Fibroblast of gingiva (primary cell): ENCODE data around the gene CDH13.

Experiments
- DNase-seq: peaks from one replicate; pipeline ENCODE4 v3.0.0-alpha.2; 2011; ENCODE audit warnings: low read depth

CDH13 gene

DNA sequence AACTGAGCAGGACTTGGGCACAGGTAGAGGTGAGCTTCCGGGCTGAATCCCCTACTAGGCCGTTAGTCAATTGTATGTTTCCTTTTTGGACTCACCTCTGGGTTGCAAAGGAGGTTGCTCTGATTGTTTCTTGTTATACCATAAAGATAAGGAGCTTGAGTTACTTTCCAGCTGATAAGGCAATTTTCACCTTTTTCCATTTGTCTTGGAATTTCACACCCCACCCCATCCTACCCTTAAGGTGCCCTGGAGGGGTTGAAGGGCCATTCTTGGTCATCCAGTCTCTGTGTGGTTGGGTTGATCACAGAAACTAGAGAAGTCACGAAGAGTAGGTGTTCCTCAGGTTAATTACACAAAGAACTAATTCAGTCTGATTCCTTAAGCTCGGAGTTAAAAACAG is 162.2 kb downstream of the CDH13 start:
- DNase-seq = no peak

DNA sequence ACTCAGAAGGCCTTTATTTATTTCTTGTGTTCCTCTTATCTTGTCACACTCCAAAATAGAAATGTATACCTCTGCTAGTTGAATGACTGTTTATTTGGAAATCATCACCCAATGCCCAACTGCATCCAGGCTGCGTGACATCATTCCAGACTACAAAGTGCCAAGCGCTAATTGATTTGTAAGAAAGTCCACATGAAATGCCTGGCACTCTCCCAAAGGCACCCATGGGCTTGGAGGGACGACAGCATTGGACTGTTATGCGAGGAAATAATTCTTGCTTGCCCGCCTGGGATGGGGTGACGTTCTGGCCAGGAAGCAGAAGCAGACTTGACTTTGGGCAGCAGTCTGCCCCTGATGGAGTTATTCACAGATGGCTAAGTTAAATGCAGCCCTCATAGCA is 165.9 kb downstream of the CDH13 start:
- DNase-seq = no peak

DNA sequence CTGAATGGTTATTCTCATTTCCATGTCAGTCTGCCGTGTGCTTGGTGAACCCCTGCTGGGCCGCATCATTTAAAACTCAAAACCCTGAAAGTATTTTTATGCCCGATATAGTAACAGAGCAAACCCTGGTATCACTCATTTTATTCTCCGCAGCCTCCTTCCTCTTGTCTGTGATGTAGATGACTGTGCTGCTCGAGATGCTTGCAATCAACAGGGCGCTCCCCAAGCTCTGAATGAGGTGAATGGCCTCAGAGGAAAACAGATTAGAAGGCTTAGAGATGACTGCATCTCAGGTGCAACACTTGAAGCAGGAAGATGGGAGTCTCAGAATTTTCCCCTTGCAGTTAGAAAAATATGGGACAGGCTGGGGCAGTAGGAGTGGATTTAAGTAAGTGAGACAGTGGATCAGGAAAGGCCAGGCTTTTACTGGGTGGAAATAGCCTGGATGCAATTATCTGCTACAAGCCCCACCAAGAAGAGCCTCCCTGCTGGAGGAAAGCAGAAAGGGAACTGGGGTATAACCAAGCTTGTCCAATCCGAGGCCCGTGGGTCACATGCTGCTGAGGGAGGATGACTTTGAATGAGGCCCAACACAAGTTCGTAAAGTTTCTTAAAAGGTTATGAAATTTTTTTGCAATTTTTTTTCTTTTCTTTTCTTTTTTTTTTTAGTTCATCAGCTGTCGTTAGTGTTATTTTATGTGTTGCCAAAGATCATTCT is 166.9 kb downstream of the CDH13 start:
- DNase-seq = no peak

DNA sequence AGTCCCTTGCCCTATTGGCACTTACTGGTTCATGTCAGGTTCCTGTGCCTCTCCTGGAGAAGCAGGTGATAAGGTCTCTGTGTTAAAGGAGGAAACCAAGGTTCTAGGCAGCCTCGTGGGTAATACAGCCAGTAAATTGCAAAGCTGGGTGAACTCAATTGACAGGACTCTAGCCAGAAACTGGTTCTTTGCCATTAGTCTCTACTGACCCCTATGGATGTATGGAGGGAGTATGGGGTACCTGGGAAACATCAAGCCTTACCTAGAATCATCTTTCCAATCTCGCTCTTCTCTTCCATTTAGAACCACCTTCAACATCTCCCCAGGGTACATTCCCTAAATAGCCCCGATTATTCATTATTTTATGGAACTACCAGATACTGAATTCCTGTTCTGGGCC is 169.3 kb downstream of the CDH13 start:
- no peak for DNase-seq

DNA sequence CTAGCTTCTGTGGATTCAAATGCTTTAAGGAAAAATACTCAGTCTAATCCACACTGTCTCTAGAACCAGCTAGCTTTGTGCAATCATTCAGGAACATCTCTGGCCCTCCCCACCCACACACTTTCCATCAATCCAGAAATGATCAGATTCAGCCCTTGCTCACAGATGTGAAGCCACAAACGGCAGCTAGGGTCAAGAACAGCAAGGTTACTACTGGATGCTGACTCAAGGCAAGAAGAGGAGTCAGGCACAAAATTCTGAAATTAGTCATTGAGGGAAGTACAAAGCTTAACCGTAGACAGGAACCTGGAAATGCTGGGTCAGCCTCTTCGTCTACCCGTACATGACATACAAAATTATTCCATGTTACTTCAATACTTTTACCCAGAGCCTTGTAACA is 174.6 kb downstream of the CDH13 start:
- DNase-seq = no peak

GRCh38 chr16:82805866-82806265 is 179.1 kb downstream of the CDH13 start:
- no peak for DNase-seq

DNA sequence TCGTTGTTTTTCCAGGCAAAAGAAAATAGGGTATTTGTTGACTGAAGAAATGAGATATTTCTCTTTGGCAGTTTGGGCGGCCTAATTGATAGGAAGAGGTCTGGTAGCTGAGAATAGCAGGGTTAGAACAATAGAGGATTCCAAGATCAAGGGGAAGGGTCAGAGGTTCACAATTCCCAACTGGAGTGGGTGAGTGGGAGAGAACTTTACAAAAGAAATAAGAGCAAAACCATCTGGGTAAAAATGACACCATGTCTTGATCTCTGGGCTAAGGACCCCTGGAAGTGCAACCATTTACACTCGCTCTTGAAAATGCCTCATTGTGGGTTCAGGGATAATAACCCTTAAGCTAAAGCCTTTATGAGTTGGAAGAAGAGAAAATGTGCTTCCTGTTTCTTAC is 180.5 kb downstream of the CDH13 start:
- no peak for DNase-seq

GRCh38 chr16:82808036-82808435 is 181.3 kb downstream of the CDH13 start:
- DNase-seq = no peak

GRCh38 chr16:82810077-82810476 is 183.3 kb downstream of the CDH13 start:
- DNase-seq = no peak

- DNase-seq = no peak
Measured at GRCh38 chr16:82814059-82814458, 187.3 kb downstream of the CDH13 start.

- DNase-seq = no peak
Measured at GRCh38 chr16:82819286-82819685, 192.5 kb downstream of the CDH13 start.

DNA sequence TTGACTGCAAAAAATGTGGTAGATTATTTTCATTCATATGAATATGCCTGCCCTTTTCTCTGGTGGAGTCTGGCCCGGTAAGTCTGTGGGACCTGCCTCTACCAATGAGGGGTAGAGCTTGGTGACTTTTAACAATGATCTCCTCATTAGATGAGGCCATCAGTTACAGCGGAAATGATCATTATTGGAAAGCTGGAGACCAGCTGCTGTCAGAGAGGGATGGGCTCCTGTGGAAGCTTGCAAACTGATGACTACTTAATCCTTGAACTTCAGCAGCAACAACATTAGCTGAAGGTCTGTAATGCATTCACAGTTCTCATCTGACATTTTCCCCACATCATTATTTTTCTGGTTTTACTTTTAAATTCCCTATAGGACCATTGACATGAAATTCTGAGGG is 194.1 kb downstream of the CDH13 start:
- no peak for DNase-seq

GRCh38 chr16:82824408-82824807 is 197.6 kb downstream of the CDH13 start:
- no peak for DNase-seq

GRCh38 chr16:82829301-82829700 is 202.5 kb downstream of the CDH13 start:
- no peak for DNase-seq

DNA sequence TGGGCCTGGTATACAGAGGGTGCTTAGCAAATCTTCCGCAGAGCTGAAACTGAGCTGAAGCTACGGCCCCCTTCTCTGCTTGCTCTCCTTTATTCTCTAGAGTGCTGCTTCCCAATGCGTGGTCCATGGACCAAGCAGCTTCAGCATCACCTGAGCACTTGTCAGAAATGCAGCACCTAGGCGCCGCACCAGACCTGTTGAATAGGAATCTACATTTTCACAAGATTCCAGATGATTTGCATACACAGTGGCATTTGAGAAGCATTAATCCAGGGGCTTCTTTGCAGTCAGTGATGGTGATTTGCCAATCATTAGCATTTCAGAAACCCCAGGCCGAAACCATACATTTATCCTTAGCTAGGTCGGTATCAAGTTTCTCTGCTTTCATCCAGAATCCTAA is 204.2 kb downstream of the CDH13 start:
- DNase-seq = no peak

GRCh38 chr16:82832821-82833220 is 206.1 kb downstream of the CDH13 start:
- peak; percentile 45 for DNase-seq

DNA sequence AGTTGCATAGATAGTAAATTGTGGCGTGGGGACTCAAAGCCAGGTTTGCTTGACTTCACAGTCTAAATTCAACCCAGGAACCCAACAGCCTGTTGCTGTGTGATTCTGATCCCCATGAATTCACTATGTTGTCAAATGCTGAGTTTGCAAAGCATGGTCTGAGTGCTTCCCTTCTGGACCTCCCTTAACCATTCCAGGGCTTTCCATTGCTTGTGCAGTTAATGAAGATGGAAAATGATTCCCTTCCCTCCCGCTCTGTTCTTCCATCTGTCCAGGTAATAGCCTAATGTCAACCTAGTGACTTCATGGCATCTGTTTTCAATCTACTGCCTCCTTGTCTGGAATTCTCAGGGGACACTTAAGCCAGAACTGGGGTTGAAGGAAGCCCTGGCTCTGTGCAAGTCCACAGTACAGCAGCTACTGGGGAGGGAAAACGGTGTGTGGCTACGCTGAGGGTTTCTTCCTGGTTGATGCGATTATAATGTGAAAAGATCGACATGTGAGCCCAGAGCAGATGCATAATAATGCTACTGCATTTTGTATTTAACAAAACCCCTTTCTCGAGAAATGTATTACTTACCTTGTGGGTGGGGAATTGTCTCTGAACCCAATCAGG is 206.7 kb downstream of the CDH13 start:
- peak; percentile 3 for DNase-seq

DNA sequence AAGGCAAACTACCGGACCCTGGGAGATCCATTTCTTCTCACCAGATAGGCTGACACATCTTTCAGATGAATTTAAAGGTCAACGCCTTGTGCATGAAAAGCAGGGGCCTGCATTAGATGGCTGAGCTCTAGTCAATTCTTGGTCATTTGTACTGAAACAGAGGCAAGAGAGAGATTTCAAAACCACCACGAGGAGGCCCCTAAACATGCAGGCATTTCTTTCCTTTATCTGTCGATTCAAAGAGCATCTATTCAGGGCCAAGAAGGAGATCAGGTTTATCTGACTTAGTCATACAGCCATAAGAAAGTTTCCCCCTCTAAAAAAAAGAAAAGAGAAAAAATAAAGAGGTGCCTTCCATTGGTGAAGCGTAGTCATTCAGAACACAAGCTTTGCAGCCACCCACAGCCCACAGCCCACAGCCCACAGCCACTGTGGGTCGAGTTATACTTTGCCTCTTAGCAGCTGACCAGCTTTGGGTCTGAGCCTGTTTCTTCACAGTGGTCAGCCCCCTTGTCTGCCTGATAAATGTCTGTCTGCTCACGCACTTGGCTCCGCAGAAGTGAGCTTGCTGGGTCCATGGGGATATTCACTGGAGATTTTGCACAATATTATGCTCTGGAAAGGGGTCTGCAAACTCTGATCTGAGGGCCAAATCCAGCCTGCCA is 207.5 kb downstream of the CDH13 start:
- DNase-seq = no peak

- no peak for DNase-seq
Measured at GRCh38 chr16:82835487-82836155, 208.9 kb downstream of the CDH13 start.

GRCh38 chr16:82841108-82841507 is 214.3 kb downstream of the CDH13 start:
- DNase-seq = no peak

GRCh38 chr16:82843606-82844271 is 217.0 kb downstream of the CDH13 start:
- no peak for DNase-seq

DNA sequence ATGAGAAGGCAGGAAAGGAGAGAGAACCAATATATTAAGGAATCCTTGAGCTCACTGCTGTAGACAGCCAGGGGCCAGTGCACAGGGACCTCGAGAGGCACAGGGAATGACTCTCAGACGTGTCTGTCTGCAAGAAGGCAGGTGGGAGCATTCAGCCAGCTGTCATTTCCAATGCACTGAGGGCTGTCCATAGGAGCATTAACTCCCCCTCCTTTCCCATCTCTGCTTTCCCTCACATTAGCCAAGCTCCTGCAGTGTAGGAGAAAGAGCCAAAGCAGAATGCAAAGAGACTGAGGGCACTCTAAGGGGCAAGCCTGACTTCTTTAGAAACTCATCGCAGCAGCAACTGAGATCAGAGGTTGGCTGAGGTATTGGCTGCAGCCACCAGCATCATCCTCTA is 218.3 kb downstream of the CDH13 start:
- no peak for DNase-seq
